ENCODE measurements around the gene DOK4. TPM values are rescaled to one million over a fixed set of nuclear protein-coding genes. Genes with fewer than 3 reads are reported as not detected.

Gene DOK4
- total and polyA plus RNA-seq, 2 of the 8 experiments (the other 6 are each of a cell fraction or from before 2014, with no cell fraction given), result 24.0 to 28.9 TPM

DNA sequence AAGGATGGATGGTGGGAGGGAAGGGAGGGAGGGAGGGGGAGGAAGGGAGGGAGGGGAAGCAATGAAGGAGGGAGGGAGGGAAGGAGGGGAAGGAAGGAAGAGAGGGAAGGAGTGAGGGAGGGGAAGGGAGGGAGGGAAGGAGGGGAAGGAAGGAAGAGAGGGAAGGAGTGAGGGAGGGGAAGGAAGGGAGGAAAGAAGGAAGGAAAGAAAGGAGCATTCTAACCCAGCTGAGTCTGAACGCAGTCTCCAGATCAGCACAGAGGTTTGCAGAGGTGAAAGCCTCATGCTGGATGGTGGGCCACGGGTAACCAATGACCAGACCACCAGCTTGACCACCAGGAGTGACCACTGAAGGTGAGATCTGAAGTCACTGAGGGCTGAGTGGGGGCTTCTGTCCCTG is 63.1 kb downstream of the DOK4 start (continued):
- TF ChIP-seq, protein P1, sequence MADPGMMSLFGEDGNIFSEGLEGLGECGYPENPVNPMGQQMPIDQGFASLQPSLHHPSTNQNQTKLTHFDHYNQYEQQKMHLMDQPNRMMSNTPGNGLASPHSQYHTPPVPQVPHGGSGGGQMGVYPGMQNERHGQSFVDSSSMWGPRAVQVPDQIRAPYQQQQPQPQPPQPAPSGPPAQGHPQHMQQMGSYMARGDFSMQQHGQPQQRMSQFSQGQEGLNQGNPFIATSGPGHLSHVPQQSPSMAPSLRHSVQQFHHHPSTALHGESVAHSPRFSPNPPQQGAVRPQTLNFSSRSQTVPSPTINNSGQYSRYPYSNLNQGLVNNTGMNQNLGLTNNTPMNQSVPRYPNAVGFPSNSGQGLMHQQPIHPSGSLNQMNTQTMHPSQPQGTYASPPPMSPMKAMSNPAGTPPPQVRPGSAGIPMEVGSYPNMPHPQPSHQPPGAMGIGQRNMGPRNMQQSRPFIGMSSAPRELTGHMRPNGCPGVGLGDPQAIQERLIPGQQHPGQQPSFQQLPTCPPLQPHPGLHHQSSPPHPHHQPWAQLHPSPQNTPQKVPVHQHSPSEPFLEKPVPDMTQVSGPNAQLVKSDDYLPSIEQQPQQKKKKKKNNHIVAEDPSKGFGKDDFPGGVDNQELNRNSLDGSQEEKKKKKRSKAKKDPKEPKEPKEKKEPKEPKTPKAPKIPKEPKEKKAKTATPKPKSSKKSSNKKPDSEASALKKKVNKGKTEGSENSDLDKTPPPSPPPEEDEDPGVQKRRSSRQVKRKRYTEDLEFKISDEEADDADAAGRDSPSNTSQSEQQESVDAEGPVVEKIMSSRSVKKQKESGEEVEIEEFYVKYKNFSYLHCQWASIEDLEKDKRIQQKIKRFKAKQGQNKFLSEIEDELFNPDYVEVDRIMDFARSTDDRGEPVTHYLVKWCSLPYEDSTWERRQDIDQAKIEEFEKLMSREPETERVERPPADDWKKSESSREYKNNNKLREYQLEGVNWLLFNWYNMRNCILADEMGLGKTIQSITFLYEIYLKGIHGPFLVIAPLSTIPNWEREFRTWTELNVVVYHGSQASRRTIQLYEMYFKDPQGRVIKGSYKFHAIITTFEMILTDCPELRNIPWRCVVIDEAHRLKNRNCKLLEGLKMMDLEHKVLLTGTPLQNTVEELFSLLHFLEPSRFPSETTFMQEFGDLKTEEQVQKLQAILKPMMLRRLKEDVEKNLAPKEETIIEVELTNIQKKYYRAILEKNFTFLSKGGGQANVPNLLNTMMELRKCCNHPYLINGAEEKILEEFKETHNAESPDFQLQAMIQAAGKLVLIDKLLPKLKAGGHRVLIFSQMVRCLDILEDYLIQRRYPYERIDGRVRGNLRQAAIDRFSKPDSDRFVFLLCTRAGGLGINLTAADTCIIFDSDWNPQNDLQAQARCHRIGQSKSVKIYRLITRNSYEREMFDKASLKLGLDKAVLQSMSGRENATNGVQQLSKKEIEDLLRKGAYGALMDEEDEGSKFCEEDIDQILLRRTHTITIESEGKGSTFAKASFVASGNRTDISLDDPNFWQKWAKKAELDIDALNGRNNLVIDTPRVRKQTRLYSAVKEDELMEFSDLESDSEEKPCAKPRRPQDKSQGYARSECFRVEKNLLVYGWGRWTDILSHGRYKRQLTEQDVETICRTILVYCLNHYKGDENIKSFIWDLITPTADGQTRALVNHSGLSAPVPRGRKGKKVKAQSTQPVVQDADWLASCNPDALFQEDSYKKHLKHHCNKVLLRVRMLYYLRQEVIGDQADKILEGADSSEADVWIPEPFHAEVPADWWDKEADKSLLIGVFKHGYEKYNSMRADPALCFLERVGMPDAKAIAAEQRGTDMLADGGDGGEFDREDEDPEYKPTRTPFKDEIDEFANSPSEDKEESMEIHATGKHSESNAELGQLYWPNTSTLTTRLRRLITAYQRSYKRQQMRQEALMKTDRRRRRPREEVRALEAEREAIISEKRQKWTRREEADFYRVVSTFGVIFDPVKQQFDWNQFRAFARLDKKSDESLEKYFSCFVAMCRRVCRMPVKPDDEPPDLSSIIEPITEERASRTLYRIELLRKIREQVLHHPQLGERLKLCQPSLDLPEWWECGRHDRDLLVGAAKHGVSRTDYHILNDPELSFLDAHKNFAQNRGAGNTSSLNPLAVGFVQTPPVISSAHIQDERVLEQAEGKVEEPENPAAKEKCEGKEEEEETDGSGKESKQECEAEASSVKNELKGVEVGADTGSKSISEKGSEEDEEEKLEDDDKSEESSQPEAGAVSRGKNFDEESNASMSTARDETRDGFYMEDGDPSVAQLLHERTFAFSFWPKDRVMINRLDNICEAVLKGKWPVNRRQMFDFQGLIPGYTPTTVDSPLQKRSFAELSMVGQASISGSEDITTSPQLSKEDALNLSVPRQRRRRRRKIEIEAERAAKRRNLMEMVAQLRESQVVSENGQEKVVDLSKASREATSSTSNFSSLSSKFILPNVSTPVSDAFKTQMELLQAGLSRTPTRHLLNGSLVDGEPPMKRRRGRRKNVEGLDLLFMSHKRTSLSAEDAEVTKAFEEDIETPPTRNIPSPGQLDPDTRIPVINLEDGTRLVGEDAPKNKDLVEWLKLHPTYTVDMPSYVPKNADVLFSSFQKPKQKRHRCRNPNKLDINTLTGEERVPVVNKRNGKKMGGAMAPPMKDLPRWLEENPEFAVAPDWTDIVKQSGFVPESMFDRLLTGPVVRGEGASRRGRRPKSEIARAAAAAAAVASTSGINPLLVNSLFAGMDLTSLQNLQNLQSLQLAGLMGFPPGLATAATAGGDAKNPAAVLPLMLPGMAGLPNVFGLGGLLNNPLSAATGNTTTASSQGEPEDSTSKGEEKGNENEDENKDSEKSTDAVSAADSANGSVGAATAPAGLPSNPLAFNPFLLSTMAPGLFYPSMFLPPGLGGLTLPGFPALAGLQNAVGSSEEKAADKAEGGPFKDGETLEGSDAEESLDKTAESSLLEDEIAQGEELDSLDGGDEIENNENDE (IDR thresholded peaks at IDR 0.05; ENCODE audit: insufficient replicate concordance, low read length), result no peak
- TF ChIP-seq, protein P2, sequence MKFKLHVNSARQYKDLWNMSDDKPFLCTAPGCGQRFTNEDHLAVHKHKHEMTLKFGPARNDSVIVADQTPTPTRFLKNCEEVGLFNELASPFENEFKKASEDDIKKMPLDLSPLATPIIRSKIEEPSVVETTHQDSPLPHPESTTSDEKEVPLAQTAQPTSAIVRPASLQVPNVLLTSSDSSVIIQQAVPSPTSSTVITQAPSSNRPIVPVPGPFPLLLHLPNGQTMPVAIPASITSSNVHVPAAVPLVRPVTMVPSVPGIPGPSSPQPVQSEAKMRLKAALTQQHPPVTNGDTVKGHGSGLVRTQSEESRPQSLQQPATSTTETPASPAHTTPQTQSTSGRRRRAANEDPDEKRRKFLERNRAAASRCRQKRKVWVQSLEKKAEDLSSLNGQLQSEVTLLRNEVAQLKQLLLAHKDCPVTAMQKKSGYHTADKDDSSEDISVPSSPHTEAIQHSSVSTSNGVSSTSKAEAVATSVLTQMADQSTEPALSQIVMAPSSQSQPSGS (IDR thresholded peaks at IDR 0.05; ENCODE audit: low read length), result no peak
- TF ChIP-seq POLR2A (IDR thresholded peaks at IDR 0.05; ENCODE audit: control extremely low read depth in 1 of 2, low read depth in 2 of 2, low read length in 2 of 2) (no peak), EP300 (IDR thresholded peaks at IDR 0.05; ENCODE audit: borderline replicate concordance in 1 of 2, low read depth in 2 of 2, low read length in 2 of 2) (no peak), SIRT6 (IDR thresholded peaks at IDR 0.05; ENCODE audit: low read length) (no peak), RFX5 (IDR thresholded peaks at IDR 0.05; ENCODE audit: borderline replicate concordance, low read depth, low read length) (no peak), CBX8 (IDR thresholded peaks at IDR 0.05; ENCODE audit: borderline replicate concordance, low read depth, low read length) (no peak), KDM1A (IDR thresholded peaks at IDR 0.05; ENCODE audit: borderline replicate concordance, low read length) (no peak), SIX5 (IDR thresholded peaks at IDR 0.05; ENCODE audit: low read depth, low read length) (no peak), CREB1 (IDR thresholded peaks at IDR 0.05) (no peak)
- TF ChIP-seq, protein P3, sequence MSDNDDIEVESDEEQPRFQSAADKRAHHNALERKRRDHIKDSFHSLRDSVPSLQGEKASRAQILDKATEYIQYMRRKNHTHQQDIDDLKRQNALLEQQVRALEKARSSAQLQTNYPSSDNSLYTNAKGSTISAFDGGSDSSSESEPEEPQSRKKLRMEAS (IDR thresholded peaks at IDR 0.05), result no peak

All from H1 (cell line).